A549 (cell line): ENCODE measurements around the gene CLMN.

Experiments used
- BHLHE40 ChIP-seq: IDR thresholded peaks from 2 replicates; pipeline ENCODE4 v1.6.1; 2012; ENCODE audit warnings: low read depth, low read length, inconsistent platforms
- CTCF ChIP-seq: fragments of >200 bp; sonication (Bioruptor Twin); formaldehyde crosslinking; IDR thresholded peaks from 3 replicates; pipeline ENCODE4 v1.5.1; 2016
- FOXS1 ChIP-seq: fragments of 250-450 bp; sonication (Bioruptor Pico); IDR thresholded peaks from 2 replicates; pipeline ENCODE4 v1.5.0; 2020; ENCODE audit warnings: mild to moderate bottlenecking, moderate library complexity
- MYC ChIP-seq: IDR thresholded peaks from 2 replicates; pipeline ENCODE4 v1.6.1; 2012; ENCODE audit warnings: mild to moderate bottlenecking, inconsistent platforms, low read length, improper control_type of control experiment, borderline replicate concordance
- POLR2A ChIP-seq: IDR thresholded peaks from 2 replicates; pipeline ENCODE4 v1.6.1; 2012; ENCODE audit warnings: mild to moderate bottlenecking, low read length
- TF ChIP-seq, protein P1 (sequence below): fragments of 200-600 bp; sonication (generic); IDR thresholded peaks from 2 replicates; pipeline ENCODE4 v1.6.1; 2016; ENCODE audit warnings: antibody characterized with exemption, mild to moderate bottlenecking, moderate library complexity

DNA sequence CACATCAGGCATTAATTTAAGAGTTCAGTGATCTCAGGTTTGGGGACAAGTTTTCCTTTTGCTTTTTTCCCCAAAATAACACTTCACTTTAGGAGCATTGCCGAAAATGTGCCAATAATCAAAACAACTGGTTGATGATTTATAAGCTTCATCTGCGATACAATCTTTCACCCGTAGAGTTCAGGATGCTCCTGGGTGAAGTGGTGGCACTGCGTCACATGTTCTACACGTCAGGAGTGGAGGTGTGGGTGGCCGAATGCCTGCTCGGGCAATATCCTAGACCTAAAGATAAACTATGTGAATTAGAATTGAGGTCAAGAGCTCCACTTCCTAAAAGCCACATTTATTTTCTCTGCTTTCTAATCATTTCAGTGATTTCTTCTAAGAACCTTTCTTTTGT, 91.5 kb downstream of the CLMN start:
- TF ChIP-seq, protein P1, sequence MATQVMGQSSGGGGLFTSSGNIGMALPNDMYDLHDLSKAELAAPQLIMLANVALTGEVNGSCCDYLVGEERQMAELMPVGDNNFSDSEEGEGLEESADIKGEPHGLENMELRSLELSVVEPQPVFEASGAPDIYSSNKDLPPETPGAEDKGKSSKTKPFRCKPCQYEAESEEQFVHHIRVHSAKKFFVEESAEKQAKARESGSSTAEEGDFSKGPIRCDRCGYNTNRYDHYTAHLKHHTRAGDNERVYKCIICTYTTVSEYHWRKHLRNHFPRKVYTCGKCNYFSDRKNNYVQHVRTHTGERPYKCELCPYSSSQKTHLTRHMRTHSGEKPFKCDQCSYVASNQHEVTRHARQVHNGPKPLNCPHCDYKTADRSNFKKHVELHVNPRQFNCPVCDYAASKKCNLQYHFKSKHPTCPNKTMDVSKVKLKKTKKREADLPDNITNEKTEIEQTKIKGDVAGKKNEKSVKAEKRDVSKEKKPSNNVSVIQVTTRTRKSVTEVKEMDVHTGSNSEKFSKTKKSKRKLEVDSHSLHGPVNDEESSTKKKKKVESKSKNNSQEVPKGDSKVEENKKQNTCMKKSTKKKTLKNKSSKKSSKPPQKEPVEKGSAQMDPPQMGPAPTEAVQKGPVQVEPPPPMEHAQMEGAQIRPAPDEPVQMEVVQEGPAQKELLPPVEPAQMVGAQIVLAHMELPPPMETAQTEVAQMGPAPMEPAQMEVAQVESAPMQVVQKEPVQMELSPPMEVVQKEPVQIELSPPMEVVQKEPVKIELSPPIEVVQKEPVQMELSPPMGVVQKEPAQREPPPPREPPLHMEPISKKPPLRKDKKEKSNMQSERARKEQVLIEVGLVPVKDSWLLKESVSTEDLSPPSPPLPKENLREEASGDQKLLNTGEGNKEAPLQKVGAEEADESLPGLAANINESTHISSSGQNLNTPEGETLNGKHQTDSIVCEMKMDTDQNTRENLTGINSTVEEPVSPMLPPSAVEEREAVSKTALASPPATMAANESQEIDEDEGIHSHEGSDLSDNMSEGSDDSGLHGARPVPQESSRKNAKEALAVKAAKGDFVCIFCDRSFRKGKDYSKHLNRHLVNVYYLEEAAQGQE, result no peak
- TF ChIP-seq CTCF (no peak), POLR2A (no peak), FOXS1 (CRISPR knock-in tag) (no peak), BHLHE40 (no peak), MYC (no peak)
